HepG2 (cell line): ENCODE measurements around the gene SORBS2. TPM values are rescaled to one million over a fixed set of nuclear protein-coding genes. Genes with fewer than 3 reads are reported as not detected.
A peak's percentile ranks its signal among the peaks of the same experiment; 100 is the strongest.

Experiments used
- ATAC-seq: fragments of 200-7000 bp; cut with Tn5 transposase; 3 replicates; pipeline ENCODE4 v1.9.1; 2020; ENCODE audit warnings: mild to moderate bottlenecking, moderate library complexity
- BruUV-seq: library from RNA; stranded (reverse); fragments of 400-500 nt; replicated peaks from 2 replicates; lab custom pipeline; 2021; lab: Mats Ljungman, UMichigan
- CTCF ChIA-PET: fragments of 300-600 bp; formaldehyde crosslinking; extraction: SDS; loops from one replicate; lab custom pipeline; 2021; ENCODE audit warnings: low total read pairs, inconsistent platforms, low intra/inter-chr PET ratio; lab: Yijun Ruan, JAX
- POLR2A ChIA-PET: fragments of 350-600 bp; sonication (Branson Sonifier 250); formaldehyde crosslinking; loops from one replicate; lab custom pipeline; 2020; ENCODE audit warnings: antibody characterized with exemption, inconsistent platforms; lab: Yijun Ruan, JAX
- DNase-seq: peaks from one replicate; pipeline ENCODE4 v3.0.0-alpha.2; 2015; ENCODE audit warnings: low spot score
- FAIRE-seq: peaks from 3 replicates; lab custom pipeline; 2011; peaks lifted over from hg19 to GRCh38; lab: Jason Lieb, UNC
- H2AFZ ChIP-seq: one replicate; pipeline ENCODE4 v1.6.1; 2011; ENCODE audit warnings: low read length, inconsistent platforms
- H3K27ac ChIP-seq: fragments of 300-600 bp; 3 replicates; pipeline ENCODE4 v1.8.0; 2011; ENCODE audit warnings: mixed run types, mild to moderate bottlenecking, mixed read lengths, low read length, inconsistent platforms; ENCODE audit not compliant: insufficient read depth; ENCODE audit errors: extremely low read length
- H3K27me3 ChIP-seq, 2 experiments: fragments of 200-600 bp in 1 of 2; 2 replicates in 1 of 2; 3 replicates in 1 of 2; pipeline versions ENCODE4 v1.6.0 to v1.8.0; 2011; ENCODE audit warnings: low read length in 2 of 2, mild to moderate bottlenecking in 2 of 2, moderate library complexity in 2 of 2, inconsistent platforms in 1 of 2; ENCODE audit not compliant: insufficient read depth in 2 of 2, control insufficient read depth in 1 of 2
- H3K36me3 ChIP-seq, 2 experiments: fragments of 200-600 bp in 1 of 2; replicated peaks in 1 of 2; 2 replicates in 1 of 2; 3 replicates in 1 of 2; pipeline versions ENCODE4 v1.5.1 to v1.8.0; 2011; ENCODE audit warnings: low read length in 2 of 2, inconsistent platforms in 1 of 2; ENCODE audit not compliant: insufficient read depth in 2 of 2, control insufficient read depth in 1 of 2
- H3K4me1 ChIP-seq: 2 replicates; pipeline ENCODE4 v1.5.1; 2012; ENCODE audit warnings: low read length, inconsistent platforms; ENCODE audit not compliant: insufficient read depth
- H3K4me2 ChIP-seq: 2 replicates; pipeline ENCODE4 v1.6.0; 2011; ENCODE audit warnings: low read depth, low read length, inconsistent platforms
- H3K4me3 ChIP-seq, 3 experiments: fragments of 200-600 bp in 1 of 3; sonication (generic), shearing (Covaris generic) in 1 of 3; replicated peaks in 1 of 3; 2 replicates each; pipeline ENCODE4 v1.5.1; 2011 to 2016; ENCODE audit warnings: low read length in 3 of 3, inconsistent platforms in 2 of 3, low read depth in 2 of 3, mild to moderate bottlenecking in 2 of 3, control low read depth in 1 of 3, mixed read lengths in 1 of 3; ENCODE audit not compliant: insufficient read depth in 1 of 3
- H3K79me2 ChIP-seq: one replicate; pipeline ENCODE4 v1.6.1; 2011; ENCODE audit warnings: low read length, inconsistent platforms; ENCODE audit not compliant: insufficient read depth
- H3K9ac ChIP-seq: 2 replicates; pipeline ENCODE4 v1.6.0; 2011; ENCODE audit warnings: mild to moderate bottlenecking, low read depth, low read length, inconsistent platforms; ENCODE audit not compliant: insufficient read depth
- H3K9me3 ChIP-seq: 2 replicates; pipeline ENCODE4 v1.5.1; 2012; ENCODE audit warnings: mild to moderate bottlenecking, low read length
- H4K20me1 ChIP-seq: 2 replicates; pipeline ENCODE4 v1.6.0; 2011; ENCODE audit warnings: inconsistent platforms, mild to moderate bottlenecking, low read length, moderate library complexity; ENCODE audit not compliant: insufficient read depth
- ELK4 ChIP-seq: sonication (generic); formaldehyde crosslinking; IDR thresholded peaks from 2 replicates; pipeline ENCODE4 v1.9.0; 2021; ENCODE audit warnings: missing genetic modification reagents, borderline replicate concordance
- ERF ChIP-seq: IDR thresholded peaks from 2 replicates; pipeline ENCODE4 v1.6.1; 2018; ENCODE audit warnings: missing biosample characterization, missing genetic modification reagents
- GFI1 ChIP-seq: sonication (generic); formaldehyde crosslinking; IDR thresholded peaks from 2 replicates; pipeline ENCODE4 v1.5.0; 2020; ENCODE audit warnings: missing genetic modification reagents, mild to moderate bottlenecking, borderline replicate concordance
- HDAC2 ChIP-seq: sonication (generic); formaldehyde crosslinking; IDR thresholded peaks from 2 replicates; pipeline ENCODE4 v1.4.0; 2020; ENCODE audit warnings: missing genetic modification reagents
- MLX ChIP-seq: IDR thresholded peaks from 2 replicates; pipeline ENCODE4 v1.6.1; 2016
- NCOR1 ChIP-seq: fragments of 200-600 bp; sonication (generic); IDR thresholded peaks from 2 replicates; pipeline ENCODE4 v1.7.0; 2017; ENCODE audit warnings: antibody characterized with exemption, low read length, borderline replicate concordance
- NFATC3 ChIP-seq: sonication (generic); formaldehyde crosslinking; IDR thresholded peaks from 2 replicates; pipeline ENCODE4 v1.5.1; 2020; ENCODE audit warnings: mild to moderate bottlenecking, missing genetic modification reagents
- ONECUT2 ChIP-seq: sonication (generic); formaldehyde crosslinking; IDR thresholded peaks from 2 replicates; pipeline ENCODE4 v1.4.0; 2020; ENCODE audit warnings: missing genetic modification reagents
- RXRB ChIP-seq: IDR thresholded peaks from 2 replicates; pipeline ENCODE4 v1.6.1; 2016; ENCODE audit warnings: borderline replicate concordance, missing genetic modification reagents, missing compliant biosample characterization
- ZBTB2 ChIP-seq: sonication (generic); formaldehyde crosslinking; IDR thresholded peaks from 2 replicates; pipeline ENCODE4 v1.8.0; 2022; ENCODE audit warnings: low read depth, missing genetic modification reagents
- ZNF12 ChIP-seq: sonication (generic); formaldehyde crosslinking; IDR thresholded peaks from 2 replicates; pipeline ENCODE4 v1.5.0; 2020; ENCODE audit warnings: missing genetic modification reagents
- ZNF232 ChIP-seq: sonication (generic); formaldehyde crosslinking; IDR thresholded peaks from 2 replicates; pipeline ENCODE4 v1.4.0; 2020; ENCODE audit warnings: missing genetic modification reagents, borderline replicate concordance
- ZNF276 ChIP-seq: sonication (generic); formaldehyde crosslinking; IDR thresholded peaks from 2 replicates; pipeline ENCODE4 v1.4.0; 2020; ENCODE audit warnings: mild to moderate bottlenecking, low read depth, missing genetic modification reagents
- ZNF614 ChIP-seq: IDR thresholded peaks from 2 replicates; pipeline ENCODE4 v1.6.1; 2018; ENCODE audit warnings: missing biosample characterization, missing genetic modification reagents, inconsistent platforms, borderline replicate concordance
- ZNF724P ChIP-seq: sonication (generic); formaldehyde crosslinking; IDR thresholded peaks from 2 replicates; pipeline ENCODE4 v1.8.0; 2022; ENCODE audit warnings: missing genetic modification reagents, borderline replicate concordance
- WGBS: methylation state at CpG from one replicate; pipeline ENCODE4 v1.1.6; 2017; ENCODE audit warnings: low lambda C conversion rate; 5-methylcytosine and 5-hydroxymethylcytosine counted together
- in situ Hi-C: cut with HindIII; loops from 2 replicates; pipeline ENCODE4 v1.10.0; 2017; ENCODE audit warnings: low pct_unique_long_range_greater_than_20kb; ENCODE audit not compliant: extremely low pct_ligation_motif_present
- intact Hi-C: fragments of 100-400 bp; cut with micrococcal nuclease; formaldehyde crosslinking; loops from one replicate; pipeline ENCODE4 v1.10.0; 2022; ENCODE audit not compliant: unreplicated experiment
- polyA plus RNA-seq, 8 experiments: library from polyadenylated mRNA; depleted of rRNA in 3 of 8; stranded (reverse) in 7 of 8; unstranded in 1 of 8; fragments of >200 nt; fragmentation: Illumina TruSeq in 4 of 8; extraction: Trizol in 4 of 8; gene quantifications; 2 replicates each; pipeline versions ENCODE4 v1.2.1 to v1.2.3, GENCODE V29; 2011 to 2016; ENCODE audit warnings: low read depth in 4 of 8, missing spikeins in 1 of 8, mixed read lengths in 1 of 8; ENCODE audit not compliant: insufficient read depth in 1 of 8
- total RNA-seq, 5 experiments: library from RNA; depleted of rRNA; stranded (reverse); fragments of >200 nt; fragmentation: Illumina TruSeq; extraction: Trizol; gene quantifications; 2 replicates each; pipeline ENCODE4 v1.2.3, GENCODE V29; 2016; ENCODE audit warnings: low read depth in 1 of 5

Gene SORBS2
- total and polyA plus RNA-seq, 2 of the 13 experiments (the other 11 are each of a cell fraction or from before 2014, with no cell fraction given) = 25.0 to 80.5 TPM

DNA sequence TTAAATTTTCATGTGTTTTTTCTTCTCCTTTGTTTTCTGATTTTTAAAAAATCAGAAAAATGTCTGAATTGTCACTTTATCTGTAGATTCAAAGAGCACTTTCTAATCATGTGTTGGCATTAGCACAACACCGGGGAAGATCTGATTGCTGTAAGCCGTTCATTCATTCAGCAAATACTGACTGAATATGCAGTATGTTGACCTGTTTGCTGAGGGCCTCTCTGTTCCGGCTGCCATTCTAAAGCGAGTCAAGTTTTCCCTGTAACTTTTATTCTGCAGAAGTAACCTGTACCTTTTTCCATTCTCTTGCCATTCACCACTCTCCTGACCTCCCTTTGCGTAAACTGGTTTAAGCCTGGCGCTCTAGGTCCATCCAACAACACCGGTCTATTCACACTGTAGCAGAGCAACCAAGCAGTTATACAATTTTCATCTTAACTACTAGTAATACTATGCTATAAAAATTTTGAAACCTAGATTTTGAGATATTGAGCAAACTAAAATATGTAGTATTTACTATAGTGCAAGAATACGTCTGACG is 6.7 kb downstream of the SORBS2 start:
- BruUV-seq = no TSS peak
- POLR2A ChIA-PET = no interaction called here
- Histone ChIP-seq H3K27ac (peak overlapping the region; percentile 56), H2AFZ (no peak overlapping the region), H3K27me3 (no peaks in the 10 kb centered on the region), H4K20me1 (no peaks in the 10 kb centered on the region), H3K4me3 (peak overlapping the region in 1 of 3 experiments; percentile 27; a peak in 2 of 6 replicates), H3K4me2 (peak overlapping the region; percentile 65), H3K36me3 (peaks cover 3 to 14% of the 10 kb centered on the region in 2 experiments; a peak in 3 of 5 replicates), H3K9ac (no peak overlapping the region; the same call in 1 of the 2 replicates), H3K79me2 (peaks cover 82% of the 10 kb centered on the region), H3K9me3 (no peaks in the 10 kb centered on the region), H3K4me1 (peaks cover 67% of the 10 kb centered on the region)
- WGBS = 46% methylated on average over 9 of the region's 9 CpGs
- in situ Hi-C loops (no loop called here), intact Hi-C loops (no loop called here)
- peak; percentile 72 for FAIRE-seq
- DNase-seq = peak; percentile 65
- CTCF ChIA-PET = no interaction called here
- ATAC-seq = peak; percentile 86
- no peak for TF ChIP-seq ELK4 (CRISPR knock-in tag)
- TF ChIP-seq GFI1 (CRISPR knock-in tag) = no peak
- no peak for TF ChIP-seq NFATC3
- TF ChIP-seq ZBTB2 (CRISPR knock-in tag) = no peak
- 0 out of 2 replicates have a peak, but pooled peaks have one; percentile 41 for TF ChIP-seq MLX (CRISPR knock-in tag)
- 0 out of 2 replicates have a peak, but pooled peaks have one; percentile 31 for TF ChIP-seq ERF
- TF ChIP-seq ONECUT2 (CRISPR knock-in tag) = no peak
- no peak for TF ChIP-seq NCOR1
- no peak for TF ChIP-seq ZNF614
- TF ChIP-seq ZNF276 (CRISPR knock-in tag) = no peak
- 0 out of 2 replicates have a peak, but pooled peaks have one; percentile 32 for TF ChIP-seq RXRB
- TF ChIP-seq ZNF12 (CRISPR knock-in tag) = 0 out of 2 replicates have a peak, but pooled peaks have one; percentile 33
- TF ChIP-seq ZNF724P (CRISPR knock-in tag) = no peak
- no peak for TF ChIP-seq ZNF232 (CRISPR knock-in tag)
- TF ChIP-seq HDAC2 = peak; percentile 32; the same call in 1 of the 2 replicates
